ENCODE measurements around the gene RPL6.

GRCh38 chr12:112382866-112383265, 26.5 kb downstream of the RPL6 start:
- no peak for TF ChIP-seq ATF3 (IDR thresholded peaks at IDR 0.05)
- TF ChIP-seq CTCF (IDR thresholded peaks at IDR 0.05; ENCODE audit: low read depth, low read length, missing input control): no peak
- no peak for TF ChIP-seq HNF4G (IDR thresholded peaks at IDR 0.05)
- TF ChIP-seq REST (IDR thresholded peaks at IDR 0.05): no peak
- TF ChIP-seq MAX (IDR thresholded peaks at IDR 0.05): no peak
- no peak for TF ChIP-seq RXRA (IDR thresholded peaks at IDR 0.05)
- TF ChIP-seq JUND (IDR thresholded peaks at IDR 0.05): no peak
- no peak for TF ChIP-seq YY1 (IDR thresholded peaks at IDR 0.05)
- no peak for TF ChIP-seq EGR1 (IDR thresholded peaks at IDR 0.05; ENCODE audit: low read depth in 2 of 2)
- TF ChIP-seq TAF1 (conservative IDR thresholded peaks at IDR 0.05): no peak
- no peak for TF ChIP-seq SP1 (IDR thresholded peaks at IDR 0.05)
- no peak for TF ChIP-seq RAD21 (IDR thresholded peaks at IDR 0.05)
